ENCODE data around the gene KLF7.

The KLF7 gene

GRCh38 chr2:207173641-207174040 lies 7.9 kb upstream of the KLF7 start:
- no peak overlapping the region for H3K4me3 ChIP-seq (ENCODE audit: low read length)
- H3K27me3 ChIP-seq (ENCODE audit: control insufficient read depth, low read length): peaks cover 17% of the 10 kb centered on the region
- H3K27ac ChIP-seq (ENCODE audit: low read depth, low read length): no peak overlapping the region
- H3K79me2 ChIP-seq (ENCODE audit: control insufficient read depth, low read length): no peaks in the 10 kb centered on the region
- TF ChIP-seq CTCF (IDR thresholded peaks at IDR 0.05; ENCODE audit: low read depth, low read length, poor library complexity, severe bottlenecking): no peak
- TF ChIP-seq EZH2phosphoT487 (IDR thresholded peaks at IDR 0.05; ENCODE audit: borderline replicate concordance, low read length): no peak
- H3K9me2 ChIP-seq (replicated peaks; ENCODE audit: control insufficient read depth, low read length): no peaks in the 10 kb centered on the region
- H3F3A ChIP-seq (ENCODE audit: control insufficient read depth, insufficient read depth): no peaks in the 10 kb centered on the region
- no peaks in the 10 kb centered on the region for H4K20me1 ChIP-seq (ENCODE audit: control insufficient read depth, insufficient read depth, low read depth, low read length)
- no peak overlapping the region for H3K4me2 ChIP-seq (ENCODE audit: low read length)
- H3K36me3 ChIP-seq (ENCODE audit: control insufficient read depth, low read length): no peaks in the 10 kb centered on the region
- H3K9me3 ChIP-seq (ENCODE audit: control insufficient read depth, insufficient read depth, low read length): no peaks in the 10 kb centered on the region
- H3K4me1 ChIP-seq (ENCODE audit: control insufficient read depth, low read length): no peaks in the 10 kb centered on the region

GRCh38 chr2:207167099-207167923 lies 1.6 kb upstream of the KLF7 start:
- Histone ChIP-seq H3K9me2 (replicated peaks; ENCODE audit: control insufficient read depth, low read length) (no peaks in the 10 kb centered on the region), H4K20me1 (ENCODE audit: control insufficient read depth, insufficient read depth, low read depth, low read length) (no peaks in the 10 kb centered on the region), H3K27ac (ENCODE audit: low read depth, low read length) (no peak overlapping the region), H3K4me3 (ENCODE audit: low read length) (peak overlapping the region; percentile 66), H3K36me3 (ENCODE audit: control insufficient read depth, low read length) (no peaks in the 10 kb centered on the region), H3K4me1 (ENCODE audit: control insufficient read depth, low read length) (peaks cover 9% of the 10 kb centered on the region; the same call in 1 of the 2 replicates), H3K79me2 (ENCODE audit: control insufficient read depth, low read length) (no peaks in the 10 kb centered on the region), H3K9me3 (ENCODE audit: control insufficient read depth, insufficient read depth, low read length) (no peaks in the 10 kb centered on the region), H3F3A (ENCODE audit: control insufficient read depth, insufficient read depth) (no peaks in the 10 kb centered on the region), H3K4me2 (ENCODE audit: low read length) (peak overlapping the region; percentile 69), H3K27me3 (ENCODE audit: control insufficient read depth, low read length) (peaks cover 69% of the 10 kb centered on the region)
- TF ChIP-seq EZH2phosphoT487 (IDR thresholded peaks at IDR 0.05; ENCODE audit: borderline replicate concordance, low read length): no peak
- no peak for TF ChIP-seq CTCF (IDR thresholded peaks at IDR 0.05; ENCODE audit: low read depth, low read length, poor library complexity, severe bottlenecking)

GRCh38 chr2:207166349-207167098 lies 776 bp upstream of the KLF7 start:
- Histone ChIP-seq H3K9me3 (ENCODE audit: control insufficient read depth, insufficient read depth, low read length) (no peaks in the 10 kb centered on the region), H3K9me2 (replicated peaks; ENCODE audit: control insufficient read depth, low read length) (no peaks in the 10 kb centered on the region), H3F3A (ENCODE audit: control insufficient read depth, insufficient read depth) (no peaks in the 10 kb centered on the region), H3K27me3 (ENCODE audit: control insufficient read depth, low read length) (peaks cover 71% of the 10 kb centered on the region), H4K20me1 (ENCODE audit: control insufficient read depth, insufficient read depth, low read depth, low read length) (no peaks in the 10 kb centered on the region), H3K36me3 (ENCODE audit: control insufficient read depth, low read length) (no peaks in the 10 kb centered on the region), H3K4me1 (ENCODE audit: control insufficient read depth, low read length) (peaks cover 9% of the 10 kb centered on the region; the same call in 1 of the 2 replicates), H3K79me2 (ENCODE audit: control insufficient read depth, low read length) (no peaks in the 10 kb centered on the region), H3K4me3 (ENCODE audit: low read length) (peak overlapping the region; percentile 66), H3K27ac (ENCODE audit: low read depth, low read length) (peak overlapping the region; percentile 41), H3K4me2 (ENCODE audit: low read length) (peak overlapping the region; percentile 69)
- TF ChIP-seq EZH2phosphoT487 (IDR thresholded peaks at IDR 0.05; ENCODE audit: borderline replicate concordance, low read length) (peak; percentile 86; the same call in 1 of the 2 replicates), CTCF (IDR thresholded peaks at IDR 0.05; ENCODE audit: low read depth, low read length, poor library complexity, severe bottlenecking) (no peak)

All from DOHH2 (cell line).